Measurements from ENCODE around the gene DAB2.

The DAB2 gene

DNA sequence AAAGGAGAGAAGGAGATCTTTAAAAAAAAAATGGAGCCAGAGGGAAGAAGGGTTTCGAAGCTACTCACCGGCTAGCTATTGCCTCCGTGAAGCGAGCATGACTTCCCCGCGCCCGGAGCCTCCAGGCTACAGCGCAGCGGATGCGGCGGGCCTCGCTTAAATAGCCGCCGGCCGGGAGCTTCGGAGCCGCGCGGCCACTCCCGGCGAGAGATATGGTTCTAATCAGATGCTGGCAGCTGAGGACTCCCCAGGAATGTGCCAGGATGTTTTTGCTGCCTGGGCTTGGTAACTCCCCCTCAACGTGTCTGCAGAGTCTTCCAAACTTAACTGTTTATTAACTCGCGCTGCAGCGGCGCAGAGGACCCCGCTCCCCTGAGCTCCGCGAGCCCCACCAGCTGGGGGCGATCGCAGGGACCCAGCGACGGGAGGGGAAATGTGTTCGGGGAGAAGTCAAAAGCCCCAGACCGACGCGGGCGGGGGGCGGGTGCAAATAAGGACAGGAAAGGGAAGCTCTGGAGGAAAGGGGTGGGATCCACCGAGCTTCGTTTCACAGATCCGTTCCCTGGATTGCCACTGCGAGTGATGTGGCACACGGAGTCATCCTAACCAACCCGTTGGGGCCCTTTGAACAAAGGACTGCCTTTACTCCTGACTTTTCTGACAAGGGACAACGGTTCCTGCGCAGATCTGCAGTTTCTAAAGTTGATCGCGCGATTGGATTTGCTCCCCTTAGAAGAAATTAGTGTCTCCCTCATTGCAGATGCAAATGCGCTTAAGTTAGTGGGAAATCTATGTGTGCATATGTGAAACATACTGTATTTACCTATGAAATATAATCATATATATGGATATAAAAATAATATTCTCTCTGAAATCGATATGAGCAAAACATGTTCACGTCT, at the start of gene DAB2:
DAB2 (minus strand) TSS at position 245 of the 902 bp plus-strand sequence. CDS start 30,660 bp downstream, outside the sequence.
- no peak for DNase-seq

- no peak for DNase-seq
Observed at GRCh38 chr5:39473156-39473775, 48.5 kb upstream of the DAB2 start.

DNA sequence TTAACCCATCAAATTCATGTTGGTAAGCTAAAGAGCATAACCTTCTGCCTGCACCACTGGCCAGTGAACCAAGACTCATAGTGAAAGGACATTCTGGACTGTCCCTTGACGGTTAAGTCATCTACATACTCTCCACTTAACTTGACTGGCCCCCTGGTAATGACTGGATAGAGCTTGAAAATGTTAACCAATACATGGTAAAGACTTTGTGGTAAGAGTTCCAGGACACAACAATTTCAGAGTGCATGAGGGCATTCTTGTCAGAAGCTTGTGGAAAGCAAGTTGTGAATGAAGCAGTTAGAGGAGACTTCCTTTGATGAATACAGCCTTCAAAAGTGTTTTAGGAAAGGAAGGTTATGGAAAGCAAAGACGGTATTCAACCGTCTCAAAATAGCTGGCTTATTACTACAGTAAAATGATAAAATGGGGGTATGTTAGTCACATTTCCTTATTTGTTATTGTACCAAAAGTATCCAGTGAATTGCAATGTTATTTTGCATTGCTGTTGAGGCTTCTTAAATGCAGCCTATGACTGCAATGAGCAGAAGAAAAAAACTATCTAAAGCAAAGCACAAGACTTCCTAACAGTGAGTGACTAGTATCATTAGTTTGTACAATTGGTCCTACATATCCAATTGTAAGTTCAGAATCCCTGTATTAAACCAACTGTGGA, 47.2 kb upstream of the DAB2 start:
- DNase-seq: no peak

GRCh38 chr5:39470811-39471210, 46.0 kb upstream of the DAB2 start:
- DNase-seq: no peak

DNA sequence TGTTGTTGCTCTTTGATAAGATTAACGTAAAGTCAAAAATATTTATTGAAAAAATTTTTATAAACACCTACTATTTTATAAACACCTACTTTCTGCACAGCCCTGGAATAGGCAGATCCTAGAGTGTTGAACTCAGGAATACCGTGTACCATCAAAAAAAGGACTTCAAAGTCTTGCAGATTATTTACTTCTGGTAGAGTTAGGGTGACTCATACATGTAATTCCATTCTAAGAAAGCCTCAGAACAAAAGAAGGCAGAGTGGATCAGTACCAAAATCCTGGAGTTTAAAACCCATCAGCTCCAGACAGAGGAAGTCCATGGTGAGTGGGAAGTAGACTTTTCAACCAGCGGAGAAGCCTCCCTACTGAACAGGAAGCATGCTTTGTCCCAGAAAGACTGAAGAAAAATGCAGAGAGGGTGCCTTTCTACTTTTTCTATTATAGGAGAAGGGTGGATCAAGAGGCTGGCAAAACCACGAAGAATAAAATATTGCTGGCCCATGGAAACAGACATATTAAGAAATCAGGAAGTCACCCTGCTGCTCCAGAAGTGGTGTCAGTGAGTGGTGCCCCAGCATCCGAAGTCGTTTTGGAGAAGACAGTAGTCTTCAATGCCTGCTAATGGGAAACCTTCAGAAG, 45.1 kb upstream of the DAB2 start:
- no peak for DNase-seq

- no peak for DNase-seq
Observed at GRCh38 chr5:39469176-39469575, 44.4 kb upstream of the DAB2 start.

DNA sequence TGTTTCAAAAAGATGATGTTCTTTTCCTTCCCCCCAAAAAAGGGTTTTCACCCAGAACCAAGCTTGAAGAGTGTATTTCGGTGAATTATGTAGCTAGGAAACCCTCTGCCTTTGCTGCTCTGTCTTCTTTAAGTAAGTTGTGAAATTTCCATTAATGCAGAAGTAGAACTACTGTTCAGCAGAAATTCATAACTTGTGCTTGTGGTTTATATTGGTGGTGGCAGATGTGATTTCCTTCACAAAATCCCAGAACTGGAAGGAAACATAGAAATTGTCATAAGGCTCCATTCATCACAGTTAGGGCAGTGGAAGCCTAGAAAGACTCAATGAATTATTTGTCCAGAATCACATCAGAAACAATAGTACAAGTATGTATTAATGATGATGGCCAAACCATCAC, 42.1 kb upstream of the DAB2 start:
- DNase-seq: no peak

DNA sequence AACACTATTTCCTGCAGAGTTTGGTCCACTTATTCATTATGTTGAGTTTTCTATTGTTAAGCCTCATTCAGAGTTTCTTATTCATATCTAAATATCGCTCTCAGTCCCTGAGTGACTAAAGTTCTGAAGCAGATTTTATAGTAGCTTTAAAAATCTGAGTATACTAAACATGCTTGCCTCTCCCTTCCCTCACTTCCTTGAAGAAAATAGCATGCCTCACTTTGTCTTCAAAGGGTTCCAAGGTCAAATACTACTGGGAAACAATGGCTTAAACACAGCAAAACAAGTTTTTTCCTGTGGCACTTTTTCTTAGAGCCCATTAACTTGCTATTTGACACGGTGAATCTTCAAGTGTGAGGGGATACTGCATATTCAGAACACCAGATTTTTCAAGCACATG, 41.1 kb upstream of the DAB2 start:
- DNase-seq: no peak

- DNase-seq: no peak
Observed at GRCh38 chr5:39465097-39465496, 40.3 kb upstream of the DAB2 start.

GRCh38 chr5:39464088-39464487, 39.3 kb upstream of the DAB2 start:
- no peak for DNase-seq

DNA sequence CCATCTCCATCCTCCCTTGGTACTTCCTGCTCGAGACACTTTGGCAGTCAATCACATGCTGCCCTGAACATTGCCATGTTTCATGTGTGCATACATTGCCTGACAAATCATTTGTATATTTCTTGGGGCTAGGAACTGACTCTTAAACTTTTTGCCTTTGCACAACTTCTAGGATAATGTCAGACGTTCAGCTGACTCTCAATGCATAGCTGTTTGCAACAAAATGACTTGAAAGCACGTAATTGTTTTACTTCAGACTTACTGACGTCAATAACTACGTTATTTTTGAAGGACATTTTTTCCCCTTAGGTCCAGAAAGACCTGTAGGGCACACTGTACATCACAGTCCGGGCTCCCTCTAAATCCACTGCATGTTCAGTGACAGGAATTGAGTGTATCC, 37.4 kb upstream of the DAB2 start:
- DNase-seq: no peak

GRCh38 chr5:39461007-39461682, 36.4 kb upstream of the DAB2 start:
- DNase-seq: no peak

GRCh38 chr5:39459907-39460306, 35.1 kb upstream of the DAB2 start:
- no peak for DNase-seq

DNA sequence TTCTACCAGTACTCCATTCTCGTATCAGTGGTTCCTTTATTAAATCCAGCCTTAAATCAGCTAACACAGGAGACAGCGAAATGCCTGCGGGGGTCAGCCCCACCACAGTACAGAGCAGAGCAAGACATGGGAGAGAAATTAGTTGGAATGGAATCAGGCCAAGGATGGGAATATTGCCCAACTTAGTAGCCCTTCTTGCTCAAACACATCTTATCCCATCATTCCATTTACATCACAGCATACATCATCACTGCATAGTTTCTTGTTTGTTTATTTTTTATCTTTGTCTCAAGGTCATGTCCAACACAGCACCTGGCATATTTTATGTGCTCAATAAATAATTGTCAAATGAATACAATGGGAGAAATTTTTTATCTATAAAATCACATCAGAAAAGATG, 34.3 kb upstream of the DAB2 start:
- no peak for DNase-seq

DNA sequence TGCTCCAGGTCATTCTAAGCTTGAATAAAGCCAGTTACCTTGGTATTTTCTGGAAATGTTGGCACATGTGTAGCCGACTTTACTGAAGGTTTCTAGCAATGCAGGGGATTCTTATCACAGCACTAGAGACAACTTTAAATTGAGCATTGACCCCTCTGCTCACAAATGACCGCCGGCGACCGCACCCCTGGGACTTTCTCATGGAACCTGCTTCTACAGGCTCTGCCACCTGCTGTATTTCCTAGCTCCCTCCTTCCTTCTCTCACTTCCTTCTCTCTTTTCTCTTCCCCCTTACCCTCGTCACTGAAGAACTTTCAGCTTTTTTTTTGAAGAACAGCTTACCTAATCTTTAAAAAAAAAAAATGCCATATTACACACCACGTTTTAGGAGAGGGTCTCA, 30.9 kb upstream of the DAB2 start:
- DNase-seq: no peak

DNA sequence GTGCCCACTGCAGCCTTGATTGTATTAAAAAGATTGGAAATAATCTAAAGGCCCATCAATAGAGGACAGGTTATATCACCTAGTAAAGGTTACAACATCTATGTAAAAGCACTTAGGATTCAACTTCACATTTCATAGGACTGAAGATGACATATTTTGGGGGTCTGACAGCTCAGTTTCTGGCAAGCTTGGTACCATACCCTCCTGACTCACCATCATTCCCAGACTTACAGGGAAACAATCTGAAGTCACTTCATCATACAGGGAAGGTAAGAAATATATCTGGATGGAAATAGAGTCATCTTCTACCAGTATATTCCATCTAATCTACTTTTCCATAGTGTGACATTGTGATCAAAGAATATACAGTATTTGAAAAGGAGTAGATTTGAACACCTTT, 28.8 kb upstream of the DAB2 start:
- DNase-seq: no peak

DNA sequence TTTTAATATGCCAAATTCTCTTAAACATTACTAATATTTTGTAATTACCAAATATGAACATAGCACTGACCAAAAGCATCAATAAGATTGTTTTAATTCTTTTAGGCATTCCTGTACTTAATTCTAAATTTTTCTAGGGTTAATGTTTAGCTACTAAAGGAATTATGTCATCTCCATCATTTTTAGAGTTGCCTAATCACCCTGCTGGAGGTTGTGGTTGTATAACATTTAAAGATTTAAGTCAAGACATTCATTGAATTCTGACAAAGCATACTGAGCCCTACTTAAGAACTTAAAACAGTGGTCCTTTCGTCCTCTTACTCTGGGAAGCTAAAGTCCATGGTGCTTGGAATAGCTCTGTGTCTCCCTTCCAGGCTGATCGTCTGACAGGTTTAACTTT, 28.1 kb upstream of the DAB2 start:
- DNase-seq: no peak

DNA sequence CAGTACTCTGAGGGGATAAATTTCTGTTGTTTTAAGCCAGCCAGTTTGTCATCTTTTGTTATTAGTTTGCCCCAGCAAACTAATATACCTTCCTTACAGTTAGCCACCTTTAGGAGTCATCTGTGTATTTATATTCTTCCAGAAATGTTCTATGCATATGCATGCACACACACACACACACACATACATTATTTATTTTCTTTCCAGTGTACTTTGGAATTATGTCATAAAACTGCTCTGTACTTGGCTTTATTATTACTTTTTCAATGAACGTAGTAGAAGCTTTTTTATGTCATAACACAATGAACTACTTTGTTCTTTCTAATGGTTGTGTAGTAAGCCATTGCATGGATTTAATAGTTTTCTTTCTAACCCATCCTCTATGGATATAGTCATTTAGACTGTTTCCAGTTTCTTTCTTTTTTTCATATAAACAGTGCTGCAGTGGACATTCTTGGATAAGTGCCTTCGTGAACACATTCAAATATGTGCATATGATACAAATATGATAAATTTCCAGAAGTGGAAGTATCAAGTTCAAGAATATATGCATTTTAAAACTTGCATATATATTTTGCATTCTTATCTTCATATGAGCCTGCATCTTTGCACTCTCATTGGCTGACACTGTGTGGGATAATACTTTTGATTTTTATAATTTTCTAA, 26.6 kb upstream of the DAB2 start:
- no peak for DNase-seq

DNA sequence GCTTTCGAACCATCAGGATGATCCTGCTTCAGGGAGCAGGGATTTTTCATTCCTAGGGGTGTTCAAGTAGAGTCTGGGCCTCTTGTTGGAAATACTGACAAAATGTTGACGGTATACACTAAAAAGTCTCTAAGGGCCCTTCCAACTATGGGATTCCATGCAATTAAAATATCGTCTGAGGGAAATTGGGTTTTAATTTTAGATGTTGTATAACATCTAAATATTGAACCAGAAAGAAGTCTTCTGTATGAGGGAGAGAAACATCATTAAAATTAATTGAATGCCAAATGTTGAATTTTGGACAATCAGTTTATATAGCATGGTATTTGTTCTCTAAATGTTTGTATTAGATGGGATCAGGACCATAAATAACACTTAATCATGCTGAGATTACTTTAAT, 25.7 kb upstream of the DAB2 start:
- no peak for DNase-seq

- no peak for DNase-seq
Observed at GRCh38 chr5:39449591-39449990, 24.8 kb upstream of the DAB2 start.

- DNase-seq: no peak
Observed at GRCh38 chr5:39448506-39449128, 23.8 kb upstream of the DAB2 start.

- DNase-seq: no peak
Observed at GRCh38 chr5:39447968-39448367, 23.2 kb upstream of the DAB2 start.

All from NCI-H1105 (cell line).